ENCODE results near the gene MRPL47.
"Not testable (repeated sequence)": the region's sequence is repeated elsewhere in the genome, so short reads cannot be mapped to it uniquely, and the experiment has no call there.

Gene MRPL47
- total RNA-seq, result 21.4 to 80.7 (median 26.9) reads per million in 3 experiments

DNA sequence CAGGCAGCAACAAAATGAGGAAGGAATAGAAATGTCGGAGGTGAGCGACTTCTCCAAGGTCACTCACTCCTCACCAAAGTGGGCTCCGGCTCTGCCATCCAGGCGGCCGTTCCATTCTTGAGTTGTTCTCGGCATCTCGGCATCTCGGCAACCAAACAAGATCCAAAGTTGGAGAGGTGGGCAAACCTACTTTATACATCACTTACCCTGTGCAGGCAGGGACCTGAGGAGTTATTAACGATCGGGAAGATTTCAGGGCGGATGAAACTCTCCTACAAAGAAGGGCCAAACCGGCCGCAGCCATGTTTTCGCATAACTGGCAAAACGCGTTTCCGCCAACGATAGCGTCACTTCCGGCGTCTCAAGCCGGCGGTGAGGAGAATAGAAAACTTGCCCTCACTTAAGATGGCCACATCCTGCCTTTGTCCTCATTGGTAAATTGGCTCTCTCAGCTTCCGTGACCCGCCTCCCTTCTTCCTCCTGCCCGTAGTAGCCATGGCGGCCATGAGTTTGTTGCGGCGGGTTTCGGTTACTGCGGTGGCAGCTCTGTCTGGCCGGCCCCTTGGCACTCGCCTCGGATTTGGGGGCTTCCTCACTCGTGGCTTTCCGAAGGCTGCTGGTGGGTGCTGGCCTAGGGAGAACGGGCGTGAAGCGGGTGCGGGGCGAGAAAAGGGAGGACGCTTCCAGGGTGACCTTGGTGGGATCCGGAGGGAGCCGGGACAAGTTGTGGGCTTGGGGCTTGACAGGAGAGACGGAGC, at the start of gene MRPL47, which contains the start of gene NDUFB5:
TSS of gene MRPL47 (minus strand) at position 318 of the 758 bp plus-strand sequence. CDS start at position 304, 14 bp downstream.
TSS of gene NDUFB5 (plus strand) at position 474 of the 758 bp plus-strand sequence. CDS start at position 496, 22 bp downstream.
- peak; percentile 93 for DNase-seq

DNA sequence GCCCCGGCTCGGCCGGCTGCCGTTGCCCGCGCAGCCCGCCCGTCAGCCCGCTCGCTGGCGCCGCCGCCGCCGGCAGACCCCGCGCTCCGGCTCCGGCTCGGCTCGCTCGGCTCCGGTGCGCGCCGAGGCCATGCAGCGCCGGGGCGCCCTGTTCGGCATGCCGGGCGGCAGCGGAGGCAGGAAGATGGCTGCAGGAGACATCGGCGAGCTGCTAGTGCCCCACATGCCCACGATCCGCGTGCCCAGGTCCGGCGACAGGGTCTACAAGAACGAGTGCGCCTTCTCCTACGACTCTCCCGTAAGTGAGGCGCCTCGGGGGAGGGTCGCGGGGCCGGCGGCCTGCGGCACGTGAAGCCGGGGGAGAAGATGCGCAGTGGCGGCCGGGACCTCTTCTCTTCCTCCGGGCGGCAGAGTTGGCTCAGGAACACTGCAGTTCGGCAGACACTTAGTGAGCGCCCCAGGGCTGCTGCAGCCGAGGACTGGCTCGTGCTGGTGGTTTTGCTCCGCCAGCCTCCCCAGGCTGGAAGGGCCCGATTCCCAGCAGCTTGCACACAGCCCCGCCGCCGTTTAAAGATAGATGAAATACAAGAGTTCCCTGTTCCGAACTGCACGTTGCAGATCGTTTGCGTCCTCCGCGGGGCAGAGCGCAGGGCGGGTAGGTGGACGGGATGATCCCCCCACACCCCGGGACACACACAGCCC, 48.8 kb upstream of the MRPL47 start:
- DNase-seq, result peak; percentile 63

DNA sequence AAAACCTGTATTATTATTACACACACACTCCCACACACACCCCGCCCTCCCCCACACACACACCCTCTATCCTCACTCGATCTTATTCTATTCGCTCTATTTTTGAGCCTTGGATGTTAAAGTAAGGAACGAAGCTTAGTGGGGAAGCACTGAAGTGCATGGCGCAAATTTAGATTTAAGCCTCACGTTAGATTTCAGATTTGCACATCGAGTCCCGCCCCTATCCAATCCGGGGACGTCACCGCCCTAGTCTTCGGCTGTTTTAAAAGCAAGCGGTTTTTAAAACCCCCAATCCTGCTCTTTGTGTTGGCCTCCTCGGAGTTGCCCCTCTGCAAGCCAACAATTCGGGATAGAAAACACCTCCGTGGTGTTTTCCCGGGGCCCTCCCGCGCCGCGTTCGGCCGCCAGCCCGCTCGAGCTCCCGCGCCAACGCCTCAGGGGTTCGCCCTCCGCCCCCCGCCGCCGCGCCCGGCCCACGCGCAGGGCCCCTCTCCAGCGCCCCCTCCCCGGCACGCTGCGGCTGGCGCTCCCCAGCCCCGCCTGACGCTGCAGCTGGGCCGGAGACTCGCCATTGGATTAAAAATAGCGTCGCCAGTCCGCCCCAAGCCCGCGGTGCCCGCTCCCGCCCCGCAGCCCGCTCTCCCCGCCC, 48.1 kb upstream of the MRPL47 start, which contains the start of gene USP13:
TSS of gene USP13 (plus strand) at position 594 of the 649 bp plus-strand sequence. CDS start 186 bp downstream, outside the sequence.
- DNase-seq, result peak; percentile 59

DNA sequence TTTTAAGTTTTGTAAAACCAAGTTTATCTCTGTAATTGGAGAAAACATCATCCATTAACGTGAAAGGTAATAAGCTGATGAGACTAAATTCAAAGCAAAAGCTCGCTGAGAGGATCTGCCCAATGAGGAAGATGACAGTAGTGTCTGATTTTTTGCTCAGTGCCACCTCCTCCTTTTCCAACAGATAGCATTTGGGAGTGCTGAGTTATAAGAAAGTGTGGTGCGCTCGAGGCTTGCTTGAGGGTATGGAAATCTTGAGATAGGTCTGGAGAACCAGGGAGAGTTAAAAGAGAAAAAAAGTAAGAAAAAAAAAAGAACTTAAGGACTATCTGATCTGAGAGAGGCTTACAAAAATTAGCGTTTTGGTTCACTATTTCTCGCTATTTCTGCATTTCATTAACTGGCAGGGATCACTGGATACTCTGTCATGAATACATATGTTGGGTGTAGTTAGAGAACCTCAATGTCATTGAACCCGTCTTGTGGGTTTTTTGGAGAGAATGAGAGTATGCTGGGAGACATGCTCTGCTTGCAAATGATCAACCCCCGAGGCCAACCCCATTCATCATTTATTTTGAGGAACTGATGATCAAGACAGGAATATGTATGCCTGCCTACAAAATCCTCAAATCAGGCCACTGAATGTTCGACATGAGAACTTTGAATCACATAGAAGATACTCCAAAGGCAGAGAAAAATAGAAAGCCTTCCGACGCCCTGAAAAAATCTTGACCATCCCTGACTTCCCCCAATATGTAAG, 47.4 kb upstream of the MRPL47 start:
- DNase-seq, result no peak

DNA sequence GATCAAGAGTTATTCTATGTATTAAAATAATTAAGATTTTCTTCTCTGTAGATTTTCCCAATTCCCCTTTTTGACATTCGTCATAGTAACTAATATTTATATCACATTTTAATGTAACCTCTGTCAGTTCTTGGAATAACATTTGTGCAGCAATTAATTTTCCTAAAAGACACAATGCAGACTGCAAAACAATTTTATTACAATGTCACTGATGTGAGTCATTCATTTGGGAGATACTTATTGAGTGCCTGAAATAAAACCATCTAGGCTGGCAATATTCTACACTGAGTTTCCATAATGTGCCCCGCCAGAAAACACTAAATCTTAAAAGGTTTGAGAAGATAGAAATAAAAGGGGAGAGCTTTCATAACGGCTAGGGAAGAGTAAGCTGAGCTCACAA, 41.7 kb upstream of the MRPL47 start:
- DNase-seq, result no peak

DNA sequence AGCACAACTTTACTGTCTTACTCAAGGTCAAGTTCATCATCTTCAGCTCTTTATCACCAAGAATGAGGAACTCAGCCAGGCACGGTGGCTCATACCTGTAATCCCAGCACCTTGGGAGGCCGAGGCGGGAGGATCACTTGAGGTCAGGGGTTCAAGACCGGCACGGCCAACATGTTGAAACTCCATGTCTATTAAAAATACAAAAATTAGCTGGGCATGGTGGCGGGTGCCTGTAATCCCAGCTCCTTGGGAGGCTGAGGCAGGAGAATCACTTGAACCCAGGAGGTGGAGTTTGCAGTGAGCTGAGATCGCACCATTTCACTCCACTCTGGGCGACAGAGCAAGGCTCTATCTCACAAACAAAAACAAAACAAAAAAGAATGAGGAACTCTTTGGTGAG, 39.4 kb upstream of the MRPL47 start:
- DNase-seq, result not testable (repeated sequence)

DNA sequence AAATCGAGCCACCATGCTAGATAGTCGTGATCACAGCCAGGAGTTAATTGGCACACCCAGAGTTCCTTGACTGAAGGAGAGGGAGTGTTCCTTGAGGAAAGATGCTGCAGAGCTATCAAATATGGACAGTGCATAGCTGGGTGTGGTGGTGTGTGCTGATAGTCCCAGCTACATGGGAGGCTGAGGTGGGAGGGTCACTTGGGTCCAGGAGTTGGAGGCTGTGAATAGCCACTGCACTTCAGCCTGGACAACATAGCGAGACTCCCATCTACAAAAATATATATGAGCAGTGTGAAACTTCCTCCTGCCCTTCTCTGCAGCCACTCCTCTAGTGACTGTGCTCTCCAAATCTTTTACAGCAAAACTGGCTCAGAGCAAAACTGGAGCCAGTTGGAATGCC, 38.4 kb upstream of the MRPL47 start:
- no peak for DNase-seq

DNA sequence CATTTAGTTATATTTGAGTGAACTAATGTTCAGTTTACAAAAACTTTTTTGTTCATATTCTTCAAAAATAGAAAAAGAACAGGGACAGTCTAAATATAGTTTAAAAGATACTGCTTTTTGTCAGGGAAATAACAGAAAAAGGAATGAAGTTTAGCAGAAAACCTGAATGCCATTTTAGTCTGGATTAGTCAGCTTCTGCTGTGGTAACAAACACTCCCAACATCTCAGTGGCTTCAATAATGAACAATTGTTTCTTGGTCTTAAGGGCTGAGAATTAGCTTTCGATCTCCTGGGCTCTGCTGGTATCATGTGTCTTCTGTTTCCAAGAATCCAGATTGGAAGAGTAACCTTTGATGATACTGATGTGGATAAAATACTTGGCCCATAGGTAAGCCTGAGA, 36.0 kb upstream of the MRPL47 start:
- no peak for DNase-seq

DNA sequence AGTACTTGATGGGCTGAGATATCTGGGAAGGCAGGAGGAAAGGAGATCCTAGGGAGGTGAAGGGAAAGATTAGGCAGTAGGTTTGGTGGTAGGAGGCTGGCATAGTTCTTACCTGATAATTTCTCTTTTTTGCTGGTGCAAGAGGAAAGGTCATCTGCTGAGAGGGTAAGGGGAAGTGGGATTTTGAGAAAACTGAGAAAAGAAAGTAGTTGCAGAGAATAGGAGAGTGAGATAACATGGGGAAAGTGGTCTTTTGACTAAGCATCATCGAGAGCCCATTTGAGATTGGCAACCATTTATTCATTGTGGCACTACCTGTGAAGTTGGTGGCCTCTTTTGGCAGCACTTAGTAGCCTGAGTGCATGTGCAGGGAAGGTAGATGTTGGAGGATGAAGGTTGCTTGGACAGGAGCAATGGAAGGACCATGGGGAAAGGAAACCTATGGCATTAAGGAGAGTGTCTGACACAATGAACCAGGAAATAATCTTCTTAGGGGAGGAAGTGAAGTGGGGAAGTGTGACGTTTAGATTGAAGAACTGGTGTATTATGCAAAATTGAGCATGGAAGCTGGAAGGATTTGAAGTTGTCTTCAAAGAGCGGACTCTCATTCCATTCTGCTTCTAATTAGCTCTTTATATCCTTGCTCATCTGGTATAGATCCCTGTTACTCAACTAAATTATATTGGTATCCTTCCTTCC, 26.5 kb upstream of the MRPL47 start:
- DNase-seq, result no peak

DNA sequence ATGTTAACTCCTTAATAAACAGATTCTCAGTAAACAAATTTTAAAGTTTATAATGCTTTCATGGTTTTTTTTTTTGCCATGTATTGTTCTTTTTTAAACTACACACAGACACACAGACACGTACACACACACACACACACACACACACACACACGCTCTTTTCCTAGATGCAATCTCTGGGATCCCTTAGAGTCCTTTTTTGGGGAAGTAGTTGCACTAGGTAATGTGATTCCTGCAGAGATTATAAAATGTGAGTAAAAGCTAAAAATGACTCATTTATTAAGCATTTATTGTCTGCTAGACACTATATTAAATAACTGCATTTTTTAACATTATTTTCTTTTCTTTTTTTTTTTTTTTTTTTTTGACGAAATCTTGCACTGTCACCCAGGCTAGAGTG, 20.0 kb upstream of the MRPL47 start:
- no peak for DNase-seq

DNA sequence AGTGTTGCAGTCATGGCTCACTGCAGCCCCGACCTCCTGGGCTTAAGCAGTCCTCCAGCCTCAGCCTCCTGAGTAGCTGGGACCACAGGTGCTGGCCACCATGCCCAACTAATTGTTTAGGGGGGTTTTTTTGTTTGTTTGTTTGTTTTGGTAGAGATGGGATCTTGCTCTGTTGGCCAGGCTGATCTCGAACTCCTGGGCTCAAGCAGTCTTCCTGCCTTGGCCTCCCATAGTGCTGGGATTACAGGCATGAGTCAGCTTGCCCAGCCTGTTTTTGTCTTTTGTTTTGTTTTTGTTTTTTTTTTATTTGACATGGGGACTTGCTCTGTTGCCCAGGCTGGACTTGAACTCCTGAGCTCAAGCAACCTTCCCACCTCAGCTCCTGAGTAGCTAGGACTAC, 17.6 kb upstream of the MRPL47 start:
- no peak for DNase-seq

DNA sequence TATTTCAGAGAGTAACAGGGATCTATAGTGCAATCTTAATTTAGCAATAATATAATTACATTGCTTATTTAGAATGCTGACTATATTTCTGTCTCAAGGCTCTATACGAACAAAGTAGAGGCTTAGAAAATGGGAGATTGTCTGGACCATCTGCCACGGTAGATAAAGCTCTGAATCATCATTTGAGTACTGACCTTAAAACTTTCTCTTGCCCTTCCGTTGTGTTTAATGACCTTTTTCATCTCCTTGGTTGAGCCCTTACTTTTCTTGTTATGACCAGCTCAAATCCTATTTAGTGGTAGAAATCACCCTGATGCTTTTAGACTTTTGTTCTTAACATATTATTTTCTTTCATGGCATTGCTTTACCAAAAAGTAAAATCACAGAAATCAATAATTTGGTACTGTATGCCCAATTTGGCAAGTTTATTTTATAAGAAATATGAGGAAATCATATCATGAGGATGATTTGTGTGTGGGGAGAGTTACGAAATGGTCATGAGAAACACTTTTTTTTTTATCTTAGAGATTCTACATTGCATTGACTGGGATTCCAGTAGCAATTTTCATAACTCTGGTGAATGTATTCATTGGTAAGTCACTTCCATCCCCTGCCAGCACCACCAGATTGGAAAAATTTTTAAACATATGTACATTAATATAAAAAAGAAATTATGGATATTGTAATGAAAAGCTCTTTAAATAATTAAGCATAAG, 11.2 kb upstream of the MRPL47 start:
- DNase-seq, result no peak

DNA sequence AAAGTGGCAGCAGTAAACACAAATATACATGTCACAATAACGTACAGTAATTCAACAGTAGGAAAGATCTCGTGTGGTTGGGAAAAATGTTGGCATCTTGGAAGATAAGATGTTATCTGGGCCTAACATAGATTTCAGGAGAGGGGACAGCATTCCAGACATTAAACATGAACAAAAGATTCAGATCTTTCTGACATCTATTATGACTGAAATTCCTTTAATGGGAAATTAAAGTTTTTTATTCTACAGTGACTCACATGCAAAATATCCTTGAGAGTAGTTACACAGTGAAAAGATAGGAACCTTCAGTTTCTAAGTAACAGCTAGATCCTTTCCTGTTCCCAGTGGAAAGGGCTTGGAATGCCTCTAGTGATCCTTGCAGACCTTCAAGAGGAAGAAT, 9.4 kb upstream of the MRPL47 start:
- no peak for DNase-seq

DNA sequence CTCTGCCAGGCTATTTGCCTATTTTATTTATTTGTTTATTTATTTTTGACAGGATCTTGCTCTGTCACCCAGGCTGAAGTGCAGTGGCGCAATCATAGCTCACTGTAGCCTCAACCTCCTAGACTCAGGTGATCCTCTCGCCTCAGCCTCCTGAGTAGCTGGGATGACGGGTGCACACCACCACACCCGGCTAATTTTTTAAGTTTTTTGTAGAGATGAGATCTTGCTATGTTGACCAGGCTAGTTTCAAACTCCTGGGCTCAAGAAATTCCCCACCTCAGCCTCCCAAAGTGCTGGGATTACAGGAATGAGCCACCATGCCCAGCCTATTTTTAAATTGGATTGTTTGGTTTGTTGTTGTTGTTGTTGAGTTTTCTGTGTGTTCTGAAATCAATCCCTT, 5.6 kb upstream of the MRPL47 start:
- no peak for DNase-seq

DNA sequence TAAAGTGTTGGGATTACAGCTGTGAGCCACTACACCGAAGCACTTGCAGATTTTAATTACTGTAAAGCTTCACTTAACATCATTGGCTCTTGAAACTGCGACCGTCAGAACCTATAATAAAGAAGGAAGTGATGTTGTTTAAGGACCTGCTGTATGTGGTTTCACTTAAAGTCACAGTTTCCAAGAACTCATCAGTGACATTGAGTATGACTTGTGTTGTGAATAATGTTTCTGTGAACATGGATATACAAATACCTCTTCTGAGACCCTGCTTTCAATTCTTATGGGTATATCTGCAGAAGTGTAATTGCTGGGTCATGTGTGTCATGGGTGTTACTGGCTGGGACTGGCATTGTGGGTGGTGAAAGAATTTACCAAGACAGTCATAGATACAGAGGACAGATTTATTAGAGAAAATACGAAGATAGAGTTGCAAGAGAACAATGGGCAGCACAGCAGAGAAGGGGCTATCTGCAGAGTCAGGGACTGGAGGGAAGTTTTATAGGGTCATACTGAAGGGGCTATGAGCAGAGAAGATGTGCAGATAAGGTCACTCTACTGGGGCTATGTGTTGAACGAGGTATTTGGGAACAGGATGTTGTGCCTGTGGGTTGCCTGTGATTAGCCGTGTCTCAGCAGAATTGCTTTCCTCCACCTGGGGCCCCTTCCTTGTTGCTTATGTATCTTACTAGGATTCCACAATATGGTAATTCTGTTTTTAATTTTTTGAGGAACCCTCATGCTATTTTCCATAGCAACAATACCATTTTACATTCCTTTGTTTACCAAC, 4.7 kb upstream of the MRPL47 start:
- peak; percentile 13 for DNase-seq

DNA sequence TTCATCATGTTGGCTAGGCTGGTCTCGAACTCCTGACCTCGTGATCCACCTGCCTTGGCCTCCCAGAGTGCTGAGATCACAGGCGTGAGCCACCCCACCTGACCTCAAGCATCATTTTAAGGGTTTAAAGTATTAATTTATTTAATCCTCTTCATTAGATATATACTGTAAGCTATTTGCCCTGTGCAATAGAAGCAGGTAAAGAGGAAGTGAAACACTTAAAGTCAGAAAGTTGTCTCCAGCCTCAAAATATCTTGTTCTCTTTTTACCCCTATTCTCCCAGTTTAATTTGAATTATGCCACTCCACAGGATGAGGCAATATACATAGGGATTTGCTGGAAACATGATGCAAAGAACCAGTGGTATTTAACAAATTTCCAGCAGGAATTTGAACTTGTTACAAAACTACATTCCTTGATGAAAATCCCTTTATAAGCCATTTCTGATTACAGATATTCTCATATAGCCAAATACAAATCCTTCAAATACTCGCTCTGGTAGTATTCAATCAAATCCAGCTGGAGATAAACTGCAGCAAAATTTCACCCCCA, 2.2 kb upstream of the MRPL47 start:
- no peak for DNase-seq

DNA sequence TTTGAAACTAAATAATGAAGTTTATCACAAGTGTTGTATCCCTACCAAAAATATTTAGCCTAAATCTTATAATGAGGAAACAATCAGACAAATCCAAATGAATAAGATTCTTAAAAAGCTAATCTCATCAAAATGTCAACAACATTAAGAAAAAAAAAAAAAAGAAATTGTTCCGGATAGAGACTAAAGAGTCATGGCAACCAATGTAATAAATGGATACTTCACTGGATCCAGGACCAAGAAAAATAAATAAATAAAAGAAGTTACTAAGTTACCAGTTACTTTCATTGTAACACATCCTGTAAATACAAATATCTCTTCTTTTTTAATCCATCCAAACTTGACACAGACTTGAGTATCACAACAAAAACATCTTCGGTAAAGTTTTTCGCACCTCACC, 607 bp downstream of the MRPL47 start:
- DNase-seq, result no peak

DNA sequence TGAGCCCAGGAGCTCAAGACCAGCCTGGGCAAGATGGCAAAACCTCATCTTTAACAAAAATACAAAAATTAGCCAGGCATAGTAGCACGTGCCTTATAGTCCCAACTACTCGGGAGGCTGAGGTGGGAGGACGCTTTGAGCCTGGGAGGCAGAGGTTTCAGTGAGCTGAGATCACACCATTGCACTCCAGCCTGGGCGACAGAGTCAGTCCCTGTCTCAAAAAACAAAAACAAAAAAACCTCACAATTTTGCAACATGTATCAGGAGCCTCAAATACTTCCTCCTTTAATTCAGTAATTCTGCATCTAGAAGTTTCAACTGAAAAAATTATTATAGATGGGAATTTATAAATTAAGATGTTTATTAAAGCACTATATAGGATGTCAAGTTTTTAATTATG, 1.1 kb downstream of the MRPL47 start:
- DNase-seq, result no peak

DNA sequence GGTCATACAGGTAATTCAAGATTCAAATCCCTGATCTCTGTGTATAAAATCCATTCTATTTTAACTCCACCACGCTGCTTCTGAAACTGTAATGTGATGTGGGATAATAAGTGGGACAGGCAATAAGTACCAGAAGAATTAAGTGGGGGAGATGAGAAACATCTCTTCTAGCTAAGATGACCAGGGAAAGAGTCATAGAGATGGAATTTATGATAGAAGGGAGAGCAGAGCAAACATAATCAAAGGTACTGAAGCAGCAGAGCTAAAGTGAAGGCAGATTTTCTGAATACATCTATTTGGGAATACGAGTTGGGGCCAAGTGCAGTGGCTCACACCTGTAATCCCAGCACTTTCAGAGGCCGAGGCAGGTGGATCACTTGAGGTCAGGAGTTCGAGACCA, 4.9 kb downstream of the MRPL47 start:
- no peak for DNase-seq

DNA sequence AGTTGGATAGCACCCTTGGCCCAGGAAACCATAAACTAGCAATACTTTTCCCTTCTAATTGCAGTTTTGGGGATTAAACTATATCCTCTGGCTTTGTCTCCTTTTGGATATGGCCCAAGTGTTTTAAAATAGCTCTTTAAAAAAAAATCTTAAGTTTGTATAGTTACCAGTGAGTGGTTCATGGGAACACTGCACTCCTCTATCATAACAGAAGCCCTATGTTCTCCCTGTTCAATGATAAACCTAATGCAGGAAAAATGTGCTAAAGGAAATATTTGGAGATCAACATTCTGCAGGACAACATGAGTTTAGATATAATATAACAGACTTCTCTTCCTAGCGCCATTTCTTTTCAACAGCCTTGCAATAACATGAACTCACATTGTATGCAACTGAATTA, 13.1 kb downstream of the MRPL47 start:
- DNase-seq, result no peak
